PC-3 (cell line): ENCODE measurements around the gene ENTREP1.

Source experiments
- CTCF ChIP-seq: fragments of 300-600 bp; sonication (generic); conservative IDR thresholded peaks from 2 replicates; pipeline ENCODE4 v1.5.1; 2017; ENCODE audit warnings: antibody characterized with exemption, low read depth, mild to moderate bottlenecking, low read length
- EZH2 ChIP-seq: fragments of 300-600 bp; sonication (generic); IDR thresholded peaks from one replicate; pipeline ENCODE4 v1.6.1; 2017; ENCODE audit warnings: antibody characterized with exemption, mild to moderate bottlenecking, low read length; ENCODE audit not compliant: unreplicated experiment
- EZH2phosphoT487 ChIP-seq: fragments of 300-600 bp; sonication (generic); IDR thresholded peaks from 2 replicates; pipeline ENCODE4 v1.6.1; 2018; ENCODE audit warnings: mild to moderate bottlenecking, antibody characterized with exemption, low read length, borderline replicate concordance

- TF ChIP-seq CTCF (no peak), EZH2 (no peak), EZH2phosphoT487 (no peak)
Observed at GRCh38 chr9:69340631-69341030, 15.6 kb downstream of the ENTREP1 start.
